ENCODE data around the gene CD44.

Gene CD44

DNA sequence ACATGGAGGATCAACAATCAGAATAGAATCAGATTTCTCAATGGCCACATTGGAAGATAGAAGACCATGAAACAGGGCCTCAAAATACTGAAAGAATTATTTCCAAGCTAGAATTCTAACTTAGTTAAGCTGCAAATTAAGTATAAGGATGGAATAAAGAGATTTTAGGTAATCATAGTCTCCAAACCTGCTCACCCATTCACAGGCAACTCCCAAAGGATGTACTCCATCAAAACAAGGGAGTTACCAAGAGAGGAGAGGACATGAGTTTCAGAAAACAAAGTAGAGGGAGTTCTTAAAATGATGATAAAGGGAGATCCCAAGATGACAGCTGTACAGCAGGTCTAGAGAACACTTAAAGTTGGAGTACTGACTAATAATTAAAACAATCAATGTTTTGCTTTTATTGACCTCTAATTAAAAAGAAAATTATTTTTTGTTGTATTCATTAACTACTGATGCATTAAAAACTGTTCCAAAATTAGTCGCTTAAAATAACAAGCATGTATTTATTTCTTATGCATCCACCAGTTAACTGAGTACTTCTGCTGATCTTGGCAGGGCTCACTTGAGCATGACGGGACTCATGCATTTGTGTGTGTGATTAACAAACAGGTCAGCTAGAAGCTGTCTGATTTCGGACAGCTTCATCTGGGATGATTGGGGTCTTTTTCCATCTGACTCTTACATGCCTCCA, 95.6 kb downstream of the CD44 start:
- in situ Hi-C loops (cut with HindIII; ENCODE audit: low sequenced_read_pairs), result no loop called here

GRCh38 chr11:35235157-35235468, 96.1 kb downstream of the CD44 start:
- in situ Hi-C loops (cut with HindIII; ENCODE audit: low sequenced_read_pairs), result no loop called here

- in situ Hi-C loops (cut with HindIII; ENCODE audit: low sequenced_read_pairs), result no loop called here
Measured at GRCh38 chr11:35235498-35235897, 96.5 kb downstream of the CD44 start.

- in situ Hi-C loops (cut with HindIII; ENCODE audit: low sequenced_read_pairs), result no loop called here
Measured at GRCh38 chr11:35235936-35236666, 97.1 kb downstream of the CD44 start.

DNA sequence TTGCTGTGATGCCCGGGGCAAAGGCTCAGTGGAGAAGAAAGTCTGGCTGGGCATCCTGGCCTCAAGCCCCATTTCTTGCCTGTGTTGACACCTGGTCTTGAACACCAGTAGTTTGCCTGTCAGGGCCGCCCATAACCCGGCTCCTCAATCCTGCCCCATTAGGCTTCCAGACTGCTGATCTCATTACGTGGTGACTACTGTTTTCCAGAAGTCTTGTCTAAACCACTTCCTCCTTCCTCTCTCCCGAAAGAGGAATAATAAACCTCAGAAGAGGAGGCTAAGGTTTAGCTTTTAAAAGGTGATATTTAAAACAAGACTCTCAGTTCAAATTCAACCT, 97.7 kb downstream of the CD44 start:
- in situ Hi-C loops (cut with HindIII; ENCODE audit: low sequenced_read_pairs), result no loop called here

DNA sequence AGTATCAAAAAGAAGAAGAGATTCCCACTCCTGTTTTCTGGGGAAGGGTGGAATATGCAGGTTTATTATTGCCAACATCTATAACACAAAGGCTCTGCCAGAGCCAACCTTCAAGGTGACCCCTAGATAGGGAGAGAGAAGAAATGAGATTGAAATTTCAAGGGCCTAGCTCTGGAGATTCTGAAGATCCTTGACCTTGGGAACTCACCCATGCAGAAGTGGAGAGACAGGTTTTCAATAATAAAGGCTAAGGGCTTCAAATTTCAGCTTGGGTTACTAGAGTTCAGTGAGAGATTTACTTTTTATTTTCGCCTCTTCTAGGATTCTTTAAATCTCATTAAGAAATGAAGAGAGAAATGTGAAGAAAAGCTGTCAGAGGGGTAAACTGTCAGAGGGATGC, 98.4 kb downstream of the CD44 start:
- in situ Hi-C loops (cut with HindIII; ENCODE audit: low sequenced_read_pairs), result no loop called here

GRCh38 chr11:35237860-35238715, 99.1 kb downstream of the CD44 start:
- in situ Hi-C loops (cut with HindIII; ENCODE audit: low sequenced_read_pairs), result no loop called here

DNA sequence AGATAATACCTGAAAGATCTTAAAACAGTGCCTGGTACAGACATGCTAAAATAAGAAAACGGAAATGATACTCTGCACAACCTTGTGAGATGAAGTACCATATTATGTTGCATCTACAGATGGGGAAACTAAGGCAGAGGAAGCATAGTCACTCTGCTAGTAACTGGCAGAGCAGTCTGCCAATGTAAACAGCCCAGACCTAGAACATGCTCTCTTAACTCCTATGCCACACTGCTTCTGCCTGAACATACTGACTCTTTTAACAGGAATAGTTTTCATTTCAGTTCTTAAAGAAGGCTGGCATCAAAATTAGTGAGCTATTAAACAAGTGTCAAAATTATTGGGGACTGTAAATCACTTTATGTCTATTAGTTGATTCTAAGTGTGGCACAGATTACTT, 99.9 kb downstream of the CD44 start:
- in situ Hi-C loops (cut with HindIII; ENCODE audit: low sequenced_read_pairs), result no loop called here

- in situ Hi-C loops (cut with HindIII; ENCODE audit: low sequenced_read_pairs), result no loop called here
Measured at GRCh38 chr11:35239471-35240075, 100.6 kb downstream of the CD44 start.

DNA sequence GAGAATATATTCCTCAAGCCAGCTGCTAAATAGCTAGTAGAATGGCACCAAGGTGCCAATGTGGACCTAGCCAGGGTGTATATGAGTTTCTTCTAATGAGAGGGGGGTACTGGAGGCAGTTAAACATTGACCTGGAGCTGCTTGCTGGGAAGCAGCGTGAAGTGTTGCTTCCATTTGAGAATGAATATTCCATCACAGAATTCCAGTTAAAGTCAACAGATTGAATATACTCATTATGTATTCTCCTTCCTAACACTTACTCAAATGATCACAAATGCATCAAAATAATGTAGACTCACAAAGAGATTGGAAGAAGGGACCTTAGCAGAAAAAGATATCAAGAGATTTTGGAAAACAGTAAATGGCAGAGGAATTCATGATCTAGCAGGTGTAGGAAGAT, 102.1 kb downstream of the CD44 start:
- in situ Hi-C loops (cut with HindIII; ENCODE audit: low sequenced_read_pairs), result no loop called here

DNA sequence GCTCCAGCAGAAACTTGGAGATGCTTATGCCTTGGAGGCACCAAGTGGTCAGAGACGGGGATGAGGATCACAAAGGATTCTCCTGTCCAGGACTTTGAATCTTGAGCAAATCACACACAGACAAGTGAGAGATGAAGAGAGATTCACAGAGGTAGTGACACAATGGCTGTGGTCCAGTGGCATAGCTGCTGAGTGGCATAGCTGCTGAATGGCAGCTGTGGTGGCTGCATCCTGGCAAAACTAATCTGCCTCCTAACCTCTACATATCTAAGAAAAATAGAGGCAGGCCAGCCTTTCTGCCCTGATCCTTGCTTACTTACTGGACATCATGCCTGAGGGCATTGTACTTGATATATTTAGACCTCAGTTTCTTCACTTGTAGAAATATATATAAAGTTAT, 102.6 kb downstream of the CD44 start:
- in situ Hi-C loops (cut with HindIII; ENCODE audit: low sequenced_read_pairs), result no loop called here

DNA sequence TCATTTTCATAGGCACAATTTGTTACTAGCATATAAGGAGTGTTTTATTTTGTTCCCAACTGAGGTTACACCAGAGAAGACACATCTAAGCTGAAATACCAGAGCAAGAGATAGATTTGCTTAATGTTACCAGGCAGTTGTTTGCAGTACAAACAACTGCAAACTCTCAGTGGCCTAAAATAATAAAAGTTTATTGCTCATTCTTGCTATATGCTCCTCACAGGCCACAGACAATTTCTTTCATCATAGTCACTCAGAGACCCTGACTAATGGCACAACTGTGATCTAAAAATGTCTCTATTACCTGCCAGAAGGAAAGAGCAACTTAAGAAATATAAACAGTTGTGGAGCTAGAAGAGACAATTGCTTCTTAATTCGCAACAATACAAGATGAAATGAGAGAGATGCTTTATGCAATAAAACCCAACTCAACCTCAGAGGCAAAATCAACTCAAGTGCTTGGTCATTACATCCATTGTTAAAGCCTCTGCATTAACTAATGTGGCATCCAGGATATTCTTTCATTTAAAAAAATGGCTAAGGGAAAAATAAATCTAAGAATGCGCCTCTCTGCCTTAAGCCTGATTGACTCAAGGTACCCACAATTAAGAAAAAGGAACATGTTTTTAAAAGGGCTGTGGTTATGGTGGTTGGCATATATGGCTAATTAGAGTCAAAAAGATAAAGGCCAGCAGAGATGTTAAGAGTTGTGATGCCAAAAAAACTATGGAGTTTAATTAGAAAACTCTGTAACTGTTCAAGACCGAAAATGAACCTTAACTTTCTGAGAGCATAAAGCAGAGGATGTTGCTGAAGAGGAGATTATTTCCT, 103.7 kb downstream of the CD44 start:
- in situ Hi-C loops (cut with HindIII; ENCODE audit: low sequenced_read_pairs), result no loop called here

DNA sequence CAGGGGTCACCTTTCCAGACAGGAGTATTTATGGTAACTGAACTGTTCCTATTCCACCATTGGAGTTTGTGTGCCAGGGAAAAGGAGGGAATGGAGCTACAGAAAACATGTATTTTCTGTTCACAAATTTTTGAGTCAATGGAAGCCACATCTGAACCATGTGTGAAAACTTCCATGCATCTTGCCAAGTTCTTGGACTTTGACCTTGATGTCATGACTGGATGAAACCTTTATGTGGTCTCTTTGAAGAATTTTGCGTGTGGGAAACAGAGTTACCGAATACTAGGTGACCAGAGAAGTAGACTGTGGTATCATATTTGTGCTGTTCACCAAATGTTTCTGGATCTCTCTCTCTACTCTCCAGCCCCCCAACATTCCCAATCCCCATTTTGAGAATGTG, 104.8 kb downstream of the CD44 start:
- in situ Hi-C loops (cut with HindIII; ENCODE audit: low sequenced_read_pairs), result no loop called here

DNA sequence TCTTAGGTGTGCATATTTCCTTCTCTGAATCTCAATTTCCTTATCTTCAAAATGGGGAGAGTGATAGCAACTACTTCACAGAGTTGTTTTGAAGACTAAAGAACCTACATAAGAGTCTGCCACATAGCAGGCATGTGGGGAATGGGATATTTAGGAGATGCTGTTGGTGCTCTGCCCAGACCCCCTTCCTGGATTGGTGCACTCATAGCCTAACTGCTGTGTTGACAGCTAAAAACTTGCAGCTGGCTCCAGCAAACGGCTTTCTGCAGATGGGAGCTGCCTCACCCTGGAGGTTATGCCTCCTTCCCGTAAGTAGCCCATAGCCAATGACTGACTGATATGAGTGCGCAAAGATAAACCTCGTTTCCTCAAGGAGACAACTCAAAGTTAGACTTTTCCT, 106.1 kb downstream of the CD44 start:
- in situ Hi-C loops (cut with HindIII; ENCODE audit: low sequenced_read_pairs), result no loop called here

DNA sequence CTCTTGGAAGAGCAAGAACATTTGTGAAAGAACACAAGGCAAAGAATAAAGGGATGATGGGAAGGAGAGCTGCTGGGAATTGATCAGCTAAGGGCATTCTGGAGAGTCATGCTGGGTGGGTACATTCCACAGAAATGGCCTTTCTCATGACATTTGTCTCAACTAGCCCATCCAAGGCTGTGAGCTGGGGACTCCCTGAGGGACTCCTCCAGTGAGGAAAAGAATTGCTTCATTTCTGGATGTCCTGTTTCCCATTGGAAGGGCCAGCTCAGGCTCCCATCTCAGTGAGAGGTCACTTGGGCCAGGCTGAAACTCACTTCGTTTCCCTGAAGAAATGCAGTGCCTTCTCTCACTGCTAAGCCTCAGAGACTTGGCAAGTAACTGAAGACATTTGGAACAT, 106.8 kb downstream of the CD44 start:
- in situ Hi-C loops (cut with HindIII; ENCODE audit: low sequenced_read_pairs), result no loop called here

- in situ Hi-C loops (cut with HindIII; ENCODE audit: low sequenced_read_pairs), result no loop called here
Measured at GRCh38 chr11:35246745-35247144, 107.8 kb downstream of the CD44 start.

GRCh38 chr11:35247428-35247827, 108.5 kb downstream of the CD44 start:
- in situ Hi-C loops (cut with HindIII; ENCODE audit: low sequenced_read_pairs), result no loop called here

DNA sequence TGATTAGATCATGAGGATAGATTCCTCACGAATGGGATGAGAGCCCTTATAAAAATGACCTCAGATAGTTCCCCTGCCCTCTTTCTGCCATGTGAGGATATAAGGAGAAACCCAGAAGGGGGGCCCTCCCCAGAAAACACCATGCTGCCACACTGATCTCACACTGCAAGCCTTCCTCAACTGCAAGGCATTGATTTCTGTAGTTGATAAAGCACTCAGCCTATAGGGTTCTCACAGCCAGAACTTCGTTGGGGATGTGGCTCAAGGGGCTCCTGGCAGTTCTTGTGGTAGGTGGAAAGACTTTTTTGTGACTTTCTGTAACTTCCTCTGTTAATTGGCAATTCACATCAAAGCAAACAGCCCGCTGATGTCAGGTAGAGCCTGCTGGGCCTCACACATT, 108.9 kb downstream of the CD44 start:
- in situ Hi-C loops (cut with HindIII; ENCODE audit: low sequenced_read_pairs), result no loop called here

GRCh38 chr11:35248558-35249323, 109.8 kb downstream of the CD44 start:
- in situ Hi-C loops (cut with HindIII; ENCODE audit: low sequenced_read_pairs), result no loop called here

GRCh38 chr11:35250192-35250591, 111.2 kb downstream of the CD44 start:
- in situ Hi-C loops (cut with HindIII; ENCODE audit: low sequenced_read_pairs), result no loop called here

Measured in endothelial cell of hepatic sinusoid (primary cell).